GM18499 (cell line): Measurements from ENCODE around the gene SLC12A7.

Source experiments
- ATAC-seq: cut with Tn5 transposase; IDR thresholded peaks from one replicate; pipeline ENCODE4 v1.9.1; 2021; ENCODE audit warnings: moderate number of reproducible peaks; ENCODE audit not compliant: insufficient read depth, unreplicated experiment

SLC12A7 gene

DNA sequence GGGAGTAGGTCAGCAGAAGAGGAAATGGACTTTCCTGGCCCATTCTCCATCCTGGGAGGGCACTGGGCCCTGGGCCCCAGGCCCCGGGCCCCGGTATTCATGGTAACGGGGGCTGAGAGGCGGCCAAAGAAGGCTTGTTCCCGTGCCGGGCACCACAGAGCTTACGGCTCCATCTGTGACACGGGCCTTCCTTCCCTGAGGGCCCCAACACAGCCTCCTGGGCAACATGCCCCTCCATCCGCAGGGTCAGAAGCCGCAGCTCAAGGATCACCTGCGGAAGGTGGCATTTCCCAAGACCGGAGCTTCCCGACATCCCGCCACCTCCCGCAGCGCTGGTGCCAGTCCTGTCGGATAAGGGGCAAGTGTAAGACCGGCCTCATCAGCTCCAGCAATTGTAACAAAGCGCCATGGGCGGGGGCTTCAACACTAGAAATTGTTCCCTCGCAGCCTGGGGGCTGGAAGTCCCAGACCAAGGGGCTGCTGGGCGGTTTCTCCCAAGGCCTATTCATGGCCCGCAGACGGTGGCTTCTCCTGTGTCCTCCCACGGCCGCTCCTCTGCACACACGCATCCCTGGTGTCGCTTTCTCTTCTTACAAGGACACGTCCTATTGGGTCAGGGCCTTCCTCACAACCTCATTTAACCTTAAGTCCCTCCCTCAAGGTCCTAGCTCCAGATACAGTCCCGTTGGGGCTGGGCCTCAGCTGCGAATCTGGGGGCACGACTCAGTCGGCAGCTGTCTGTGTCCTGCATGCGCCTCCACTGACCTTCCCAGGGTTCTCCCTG lies 31.2 kb upstream of the SLC12A7 start:
- no peak for ATAC-seq

DNA sequence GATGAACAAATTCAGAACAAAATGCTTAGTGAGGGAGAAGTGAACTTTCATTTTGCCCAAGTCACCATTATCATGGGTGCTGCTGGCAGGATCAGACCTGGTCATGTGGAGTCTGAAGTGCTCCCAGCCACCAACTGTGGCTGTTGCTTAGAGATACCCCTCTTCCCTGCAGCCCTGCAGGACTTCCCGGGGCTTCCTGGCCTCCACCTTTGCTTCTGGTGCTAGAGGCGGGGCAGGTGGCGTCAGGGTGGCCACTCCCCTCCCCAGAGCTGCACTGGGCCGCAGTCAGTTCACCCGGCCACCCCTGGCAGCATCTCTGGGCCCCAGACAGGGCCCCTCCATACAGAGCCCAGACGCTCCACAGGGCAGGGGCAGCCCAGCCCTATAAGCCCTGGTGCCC lies 30.0 kb upstream of the SLC12A7 start:
- ATAC-seq = no peak

DNA sequence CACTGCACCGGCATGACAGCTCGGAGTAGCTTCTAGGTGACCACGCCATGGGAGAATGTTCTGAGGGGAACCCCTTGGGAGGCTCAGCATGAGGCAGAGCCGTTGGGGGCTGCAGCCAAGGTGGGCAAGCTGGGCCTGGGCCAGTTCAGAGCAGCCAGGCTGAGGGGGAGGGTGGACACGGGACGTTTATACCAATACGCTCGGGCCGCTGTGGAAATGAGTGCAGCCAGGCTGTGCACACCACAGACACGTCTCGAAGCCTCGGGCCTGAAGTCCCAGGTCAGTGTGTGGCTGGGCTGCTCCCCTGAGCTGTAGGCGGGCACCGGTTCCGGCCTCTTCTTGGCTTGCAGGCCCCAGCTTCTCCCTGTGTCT lies 28.9 kb upstream of the SLC12A7 start:
- ATAC-seq = no peak

DNA sequence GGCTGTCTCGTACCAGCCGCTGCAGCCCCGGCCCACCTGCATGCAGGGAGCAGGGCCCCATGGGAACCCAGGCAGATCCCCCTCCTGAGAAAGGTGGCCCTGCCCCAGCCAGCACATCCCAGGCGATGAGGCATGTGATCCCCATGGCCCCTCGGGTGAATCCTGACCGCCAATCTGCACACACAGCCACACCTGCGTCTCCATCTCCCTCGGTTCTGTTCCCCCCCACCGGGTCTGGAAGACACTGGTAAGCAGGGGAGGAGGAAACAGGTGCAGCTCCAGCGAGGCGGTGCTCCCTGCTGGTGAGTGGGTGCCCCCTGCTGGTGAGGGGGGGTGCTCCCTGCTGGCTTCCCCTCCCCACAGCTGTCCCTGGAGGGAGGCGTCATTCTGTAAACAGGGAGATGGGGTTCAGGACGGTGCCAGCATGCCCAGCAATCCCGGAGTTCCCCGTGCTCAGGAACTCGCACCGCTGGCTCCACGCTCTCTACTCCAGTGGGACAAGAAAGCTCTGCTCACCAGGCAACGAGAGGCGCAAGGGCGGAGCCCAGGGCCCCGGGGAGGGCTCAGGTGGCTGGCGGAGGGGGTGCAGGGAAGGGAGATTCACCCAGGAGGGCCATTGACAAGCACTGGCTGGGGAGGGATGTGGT lies 28.4 kb upstream of the SLC12A7 start:
- ATAC-seq = no peak

DNA sequence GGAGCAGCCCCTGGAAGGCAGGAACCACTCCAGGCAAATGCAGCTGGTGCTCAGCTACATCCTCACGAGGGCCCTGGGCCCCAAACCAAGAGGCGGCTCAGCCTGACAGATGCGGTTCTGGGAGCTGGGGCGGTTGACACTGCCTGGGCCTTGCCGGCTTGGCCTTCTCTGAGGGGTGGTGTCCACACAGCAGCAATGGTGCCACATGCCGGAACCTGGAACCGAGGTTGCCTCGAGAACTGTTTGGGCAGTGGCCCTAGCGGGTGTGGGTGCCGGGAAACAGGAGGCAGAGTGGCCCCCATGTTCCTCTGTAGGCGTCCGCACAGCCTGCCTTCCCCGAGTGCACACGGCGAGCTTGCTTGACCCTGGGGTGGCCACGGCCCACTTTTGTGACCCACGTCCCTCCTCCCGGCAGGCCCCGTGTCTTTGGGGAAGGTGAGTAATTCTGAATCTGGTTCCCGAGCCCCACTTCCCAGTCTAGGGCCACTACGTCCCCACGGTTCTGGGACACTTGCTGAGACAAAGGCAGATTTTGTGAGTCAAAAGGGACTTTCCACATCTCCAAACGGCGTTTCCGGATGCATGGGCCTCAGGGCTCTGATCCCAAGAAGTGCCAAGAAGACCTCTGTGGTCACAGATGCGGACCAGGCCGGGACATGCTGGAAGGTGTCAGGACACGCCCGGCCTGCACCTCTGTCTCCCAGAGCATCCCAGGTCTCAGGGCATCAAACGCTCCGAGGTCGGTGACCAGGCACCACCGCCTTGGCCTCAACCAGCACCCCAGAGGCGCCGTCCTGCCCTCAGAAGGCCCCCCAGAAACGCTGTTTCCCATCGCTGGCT lies 27.7 kb upstream of the SLC12A7 start:
- no peak for ATAC-seq

DNA sequence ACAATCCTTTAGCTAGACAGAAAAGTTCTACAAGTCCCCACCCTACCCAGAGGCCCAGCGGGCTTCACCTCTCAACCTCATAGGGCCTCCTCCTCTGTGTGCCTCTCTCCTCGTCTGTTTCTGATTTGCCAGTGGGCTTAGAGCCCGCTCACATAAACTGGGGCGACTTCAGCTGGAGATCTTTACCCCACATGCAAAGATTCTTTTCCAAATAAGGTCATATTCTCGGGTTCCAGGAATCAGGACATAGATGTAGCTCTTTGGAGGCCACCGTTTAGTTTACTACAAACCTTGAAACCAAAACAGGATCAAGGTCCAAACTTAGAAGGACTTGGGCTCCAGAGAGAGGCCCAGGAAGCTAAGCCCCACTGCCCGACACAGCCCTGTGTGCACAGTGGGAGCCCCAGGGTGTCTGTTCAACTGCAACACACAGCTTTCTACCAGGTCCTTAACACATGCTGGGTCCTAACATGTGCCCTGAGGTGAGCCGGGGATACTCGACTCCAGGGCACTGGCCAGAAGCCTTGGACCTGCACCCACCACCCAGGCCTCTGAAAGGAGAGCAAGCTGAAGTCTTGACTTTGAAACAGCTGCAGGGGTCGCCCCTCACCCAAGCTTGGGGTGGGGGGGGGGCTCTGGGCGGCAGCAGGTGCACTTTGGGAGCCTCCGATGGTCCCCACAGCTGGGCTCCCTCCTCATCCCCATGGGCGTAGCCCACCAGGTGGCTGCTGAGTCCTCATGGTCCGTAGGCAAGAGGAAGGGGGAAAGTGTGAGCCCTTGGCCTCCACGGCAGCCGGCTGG lies 26.8 kb upstream of the SLC12A7 start:
- no peak for ATAC-seq

DNA sequence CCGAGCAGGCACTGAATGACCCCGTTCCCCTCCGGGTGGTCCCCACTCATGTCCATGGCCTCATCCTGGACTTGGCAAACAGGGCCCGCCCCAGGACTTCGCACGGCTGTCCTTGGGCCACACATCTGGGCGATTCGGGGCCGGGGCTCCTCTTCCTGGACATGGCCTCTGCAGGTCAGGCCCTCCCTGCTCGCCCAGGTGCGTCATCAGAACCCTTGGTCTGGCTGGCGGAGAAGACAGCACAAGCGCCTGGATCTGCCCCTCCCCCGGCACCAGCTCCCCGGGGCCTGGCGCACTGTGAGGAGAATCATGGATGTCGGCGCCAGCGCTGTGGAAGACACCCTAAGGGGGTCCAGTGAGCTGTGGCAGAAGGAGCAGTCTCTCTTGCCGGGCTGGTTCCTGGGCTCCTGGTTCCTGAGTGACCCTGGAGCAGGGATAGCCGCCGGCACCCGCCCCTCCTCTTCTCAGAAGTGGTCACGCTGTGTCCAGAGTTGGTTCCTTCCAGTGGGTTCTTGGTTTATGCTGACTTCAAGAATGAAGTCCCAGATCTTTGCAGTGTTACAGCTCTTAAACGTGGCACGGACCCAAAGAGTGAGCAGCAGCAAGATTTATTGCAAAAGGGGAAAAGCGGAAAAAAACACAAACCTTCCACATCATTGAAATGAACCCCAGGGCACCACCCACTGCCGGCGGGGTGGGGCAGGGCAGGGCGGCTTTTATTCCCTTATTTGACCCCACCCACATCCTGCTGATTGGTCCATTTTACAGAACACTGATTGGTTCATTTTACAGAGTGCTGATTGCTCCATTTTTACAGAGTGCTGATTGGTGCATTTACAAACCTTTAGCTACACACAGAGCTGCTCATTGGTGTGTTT lies 25.9 kb upstream of the SLC12A7 start:
- no peak for ATAC-seq

DNA sequence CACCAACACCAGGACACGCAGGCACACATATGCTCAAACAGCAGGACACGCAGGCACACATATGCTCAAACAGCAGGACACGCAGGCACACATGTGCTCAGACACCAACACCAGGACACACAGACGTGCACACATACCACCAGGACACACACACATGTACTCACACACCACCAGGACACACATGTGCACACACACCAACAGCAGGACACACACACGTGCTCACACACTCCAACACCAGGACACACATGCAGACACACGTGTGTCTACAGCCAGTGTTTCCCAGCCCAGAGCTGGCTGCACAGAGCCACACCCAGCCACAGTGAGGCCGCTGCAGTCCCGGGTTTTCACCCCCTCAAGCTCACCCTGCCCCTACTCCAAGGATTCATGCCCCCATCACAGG lies 25.0 kb upstream of the SLC12A7 start:
- no peak for ATAC-seq

DNA sequence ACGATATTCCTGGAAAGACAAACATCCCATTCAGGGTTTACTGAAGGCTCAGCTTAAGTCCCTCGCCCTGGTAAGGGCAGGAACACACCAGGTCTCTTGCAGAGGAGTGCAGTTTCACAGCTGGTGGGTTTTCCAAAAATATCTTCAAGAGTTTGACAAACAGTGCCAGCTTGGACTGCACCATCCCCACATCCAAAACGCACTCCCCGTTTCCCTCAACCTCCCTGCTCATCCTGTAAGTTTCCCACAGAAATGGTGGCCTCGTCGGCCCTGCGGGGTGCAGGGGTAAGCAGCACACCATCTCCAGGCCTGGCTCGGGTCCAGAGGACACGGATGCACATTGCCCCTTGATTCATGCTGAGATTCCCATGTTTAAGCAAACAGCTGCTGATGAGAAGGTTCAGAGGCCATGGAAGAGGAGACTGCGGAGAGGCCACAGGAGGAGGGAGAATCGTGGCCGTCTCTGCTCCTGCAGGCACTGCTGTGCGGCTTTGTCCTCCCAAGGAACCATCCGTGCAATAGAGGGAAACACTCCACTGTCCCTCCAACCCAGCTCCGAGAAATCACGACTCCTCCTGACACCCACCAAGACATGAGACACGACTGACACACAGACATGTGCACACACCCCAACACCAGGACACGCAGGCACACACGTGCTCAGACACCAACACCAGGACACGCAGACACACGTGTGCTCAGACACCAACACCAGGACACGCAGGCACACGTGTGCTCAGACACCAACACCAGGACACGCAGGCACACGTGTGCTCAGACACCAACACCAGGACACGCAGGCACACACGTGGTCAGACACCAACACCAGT lies 24.0 kb upstream of the SLC12A7 start:
- ATAC-seq = no peak

DNA sequence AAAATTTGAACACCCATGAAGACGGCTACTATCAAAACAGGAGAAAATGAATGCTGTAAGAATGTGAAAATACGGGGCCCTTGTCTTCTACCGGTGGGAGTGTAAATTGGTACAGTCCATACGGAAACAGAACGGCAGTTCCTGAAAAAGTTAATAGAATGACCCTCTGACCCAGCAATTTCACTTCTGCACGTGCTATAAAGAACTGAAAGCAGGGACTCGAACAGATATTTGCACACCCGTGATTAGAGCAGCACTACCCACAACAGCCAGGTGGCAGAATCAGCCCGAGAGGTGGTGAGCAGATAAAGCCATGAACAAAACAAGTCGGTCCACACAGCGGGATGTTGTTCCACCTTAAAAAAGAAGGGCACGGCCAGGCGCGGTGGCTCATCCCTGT lies 22.6 kb upstream of the SLC12A7 start:
- no peak for ATAC-seq

DNA sequence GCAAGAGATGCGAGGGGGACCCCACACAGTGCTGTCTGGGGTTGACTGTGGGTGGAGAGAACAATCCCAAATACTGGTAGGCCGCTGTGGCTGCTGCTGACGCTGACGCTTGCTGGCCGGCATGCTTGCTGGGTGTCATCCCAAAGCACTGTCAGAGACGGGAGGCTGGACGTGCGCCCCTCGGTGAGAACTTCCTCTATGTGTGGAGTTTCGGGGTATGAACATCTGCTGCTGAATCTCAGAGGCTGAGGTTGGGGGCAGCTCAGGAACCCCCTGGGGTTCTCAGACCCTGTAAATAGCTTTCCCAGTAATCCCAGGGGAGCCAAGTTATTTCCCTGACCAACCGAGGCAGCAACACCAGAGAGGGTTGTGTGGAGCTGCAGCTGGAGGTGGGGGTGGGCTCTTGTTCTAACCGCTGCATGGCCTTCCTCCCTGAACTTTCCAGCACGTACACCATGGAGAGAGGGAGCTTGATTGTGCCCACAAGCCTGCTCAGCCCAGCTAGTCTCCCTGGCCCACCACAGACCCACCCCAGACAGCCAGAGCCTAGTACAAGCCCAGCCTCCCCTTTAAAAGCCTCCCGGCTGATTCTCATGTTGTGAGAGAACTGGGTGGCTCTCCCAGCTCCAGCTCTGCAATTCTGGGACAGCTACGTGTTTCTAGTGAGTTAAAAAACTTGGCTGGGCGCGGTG lies 21.8 kb upstream of the SLC12A7 start:
- ATAC-seq = no peak

DNA sequence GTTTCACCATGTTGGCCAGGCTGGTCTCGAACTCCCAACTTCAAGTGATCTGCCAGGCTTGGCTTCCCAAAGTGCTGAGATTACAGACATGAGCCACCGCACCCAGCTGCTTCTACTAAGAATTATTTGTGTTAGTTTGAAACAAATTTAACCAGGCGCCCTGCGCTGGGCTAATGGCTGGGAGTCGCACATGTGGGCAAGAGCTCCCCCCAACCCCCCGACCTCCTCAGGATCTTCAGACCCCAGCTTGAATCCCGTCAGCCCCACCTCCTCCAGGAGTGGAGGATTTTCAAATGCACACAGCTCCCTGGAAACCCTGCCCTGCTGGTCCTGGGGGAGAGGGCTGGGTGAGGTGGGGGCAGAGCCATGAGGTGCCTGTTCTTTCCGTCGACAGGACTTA lies 21.2 kb upstream of the SLC12A7 start:
- no peak for ATAC-seq

DNA sequence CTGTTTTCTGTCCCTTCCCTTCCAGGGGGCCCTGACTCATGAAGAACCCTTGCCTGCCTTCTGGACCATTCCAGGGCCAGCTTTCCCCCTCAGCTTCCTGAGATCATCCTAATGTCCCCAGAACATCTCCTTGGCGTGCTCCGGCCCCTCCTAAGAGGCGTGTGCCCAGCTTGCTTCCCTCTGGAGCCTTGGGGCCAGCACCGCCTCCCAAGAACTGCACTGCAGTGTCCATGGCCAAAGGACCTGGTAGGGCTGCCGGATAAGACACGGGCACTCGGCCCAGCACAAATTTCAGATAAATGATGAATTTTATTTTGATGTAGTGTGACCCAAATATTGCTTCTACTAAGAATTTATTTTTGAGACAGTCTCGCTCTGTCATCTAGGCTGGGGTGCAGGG lies 20.7 kb upstream of the SLC12A7 start:
- ATAC-seq = no peak

DNA sequence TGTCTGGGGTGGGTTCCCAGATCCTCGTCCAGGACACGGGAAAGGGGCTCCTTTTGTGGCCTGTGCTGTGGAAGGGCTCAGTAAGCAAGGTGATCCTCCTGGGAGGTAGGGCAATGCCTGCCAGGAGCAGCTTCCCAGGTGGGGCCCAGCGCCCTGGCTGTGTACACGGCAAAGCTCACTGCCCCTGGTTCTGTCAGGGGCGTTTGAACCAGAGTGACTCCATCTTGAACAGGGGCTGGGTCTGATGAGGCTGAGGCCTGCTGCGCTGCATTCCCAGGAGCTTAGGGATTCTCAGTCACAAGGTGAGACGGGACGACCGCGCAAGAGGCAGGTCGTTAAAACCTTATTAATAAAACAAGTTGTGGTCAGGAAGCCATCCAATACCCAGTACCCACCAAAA lies 19.9 kb upstream of the SLC12A7 start:
- ATAC-seq = no peak

DNA sequence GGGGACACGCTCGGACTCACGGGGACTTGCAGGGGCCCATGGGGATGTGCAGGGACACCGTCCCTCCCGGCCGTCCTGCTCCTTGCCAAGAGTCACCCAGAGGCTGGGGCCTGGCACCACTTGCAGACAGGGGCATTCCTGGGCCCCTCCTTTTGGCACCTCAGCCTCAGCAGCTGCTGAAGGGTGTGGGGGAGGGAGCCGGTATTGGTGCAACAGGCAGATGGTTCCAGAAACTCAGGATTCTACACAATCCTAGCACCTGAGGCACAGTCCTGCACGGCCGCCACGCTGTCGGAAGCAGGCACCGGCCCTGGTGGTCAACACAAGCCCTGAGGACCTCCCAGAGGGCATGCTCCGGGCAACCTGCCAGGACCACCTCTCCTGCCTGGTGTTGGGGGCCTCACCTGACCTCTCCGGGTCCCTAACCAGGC lies 19.3 kb upstream of the SLC12A7 start:
- no peak for ATAC-seq

DNA sequence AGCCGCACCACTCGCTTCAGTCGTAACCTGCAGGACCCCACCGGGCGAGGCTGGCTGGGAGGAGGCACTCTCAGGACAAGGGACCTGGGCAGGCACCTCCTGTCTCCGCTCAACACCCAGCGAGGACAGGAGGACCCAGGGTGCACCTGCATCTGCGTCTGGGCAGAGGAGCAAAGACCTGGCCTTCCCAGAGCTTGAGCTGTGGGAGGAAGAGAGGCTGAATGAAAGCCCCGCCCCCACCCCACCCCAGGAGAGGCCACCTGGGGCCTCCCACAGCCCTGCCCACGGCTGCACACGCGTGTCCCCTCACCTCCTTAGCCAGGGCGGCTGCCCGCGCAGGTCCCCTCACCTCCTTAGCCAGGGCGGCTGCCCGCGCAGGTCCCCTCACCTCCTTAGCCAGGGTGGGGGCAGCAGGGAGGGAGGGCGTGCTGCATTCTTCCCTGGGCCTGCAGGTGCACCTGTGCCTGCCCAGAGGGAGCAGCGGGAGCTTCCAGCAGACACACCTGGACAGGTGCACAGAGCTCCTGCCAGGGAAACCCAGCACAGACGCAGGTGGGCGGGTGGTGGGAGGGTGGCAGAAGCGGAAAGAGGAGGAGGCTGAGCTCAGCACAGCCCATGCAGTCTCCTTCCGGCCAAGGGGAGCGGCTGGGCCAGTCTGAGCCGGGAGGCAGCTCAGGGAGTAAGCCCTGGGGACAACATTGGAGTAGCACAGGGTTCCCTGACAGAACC lies 18.5 kb upstream of the SLC12A7 start:
- no peak for ATAC-seq

DNA sequence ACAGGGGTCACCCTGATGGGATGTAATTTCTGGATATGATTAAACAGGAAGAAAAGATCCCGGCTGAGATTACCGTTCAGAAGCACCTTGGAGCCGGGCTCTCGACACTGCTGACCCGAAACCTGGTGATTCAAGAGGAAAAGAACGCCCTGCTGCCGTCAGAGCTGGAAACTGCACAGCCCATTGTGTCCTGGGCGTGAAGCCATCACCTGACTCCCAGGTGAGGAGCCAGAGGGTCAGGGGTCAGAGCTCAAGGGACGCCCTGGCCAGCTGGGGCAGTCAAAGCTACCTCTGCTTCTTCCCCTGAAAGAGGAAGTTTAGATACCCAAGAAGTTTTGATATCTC lies 17.8 kb upstream of the SLC12A7 start:
- no peak for ATAC-seq
